Muscle of leg (tissue), 16 donors: ENCODE data around the gene FAM3C. TPM values are rescaled to one million over a fixed set of nuclear protein-coding genes. Genes with fewer than 3 reads are reported as not detected.
"Not testable (repeated sequence)": the region's sequence is repeated elsewhere in the genome, so short reads cannot be mapped to it uniquely, and the experiment has no call there.

Experiments
- DNase-seq: peaks from one replicate; pipeline ENCODE4 v3.0.0; 2013
- H3K27ac ChIP-seq: one replicate; pipeline ENCODE4 v1.5.1; 2013; ENCODE audit warnings: mild to moderate bottlenecking, low read length, control low read depth
- H3K27me3 ChIP-seq: one replicate; pipeline ENCODE4 v1.6.1; 2013; ENCODE audit warnings: low read length; ENCODE audit not compliant: control insufficient read depth, insufficient read depth
- H3K36me3 ChIP-seq: one replicate; pipeline ENCODE4 v1.6.1; 2013; ENCODE audit warnings: low read length; ENCODE audit not compliant: control insufficient read depth, insufficient read depth
- H3K4me1 ChIP-seq: one replicate; pipeline ENCODE4 v1.6.1; 2013; ENCODE audit warnings: low read length; ENCODE audit not compliant: control insufficient read depth, insufficient read depth
- H3K4me3 ChIP-seq: one replicate; pipeline ENCODE4 v1.5.1; 2013; ENCODE audit warnings: low read length, control low read depth
- H3K9me3 ChIP-seq: replicated peaks from 2 replicates; pipeline ENCODE4 v1.6.1; 2013; ENCODE audit warnings: low read depth, low read length; ENCODE audit not compliant: control insufficient read depth
- WGBS: methylation state at CpG from one replicate; pipeline ENCODE4 v1.1.5; 2013; ENCODE audit warnings: missing lambda C conversion rate; ENCODE audit not compliant: insufficient coverage; 5-methylcytosine and 5-hydroxymethylcytosine counted together
- long read RNA-seq, 11 donors: transcript quantifications; one replicate each; lab custom pipeline, GENCODE V29; 2026
- polyA plus RNA-seq, 8 donors: library from polyadenylated mRNA; unstranded; fragments of 120-200 nt; gene quantifications; one replicate each; pipeline versions ENCODE4 v1.2.1 to v1.2.3, GENCODE V29; 2013; ENCODE audit warnings: inconsistent platforms in 1 of 8, low replicate concordance in 1 of 8; ENCODE audit not compliant: insufficient read length in 8 of 8, insufficient read depth in 1 of 8
- total RNA-seq: library from RNA; stranded (reverse); fragments of 120-200 nt; gene quantifications from one replicate; pipeline ENCODE4 v1.2.4, GENCODE V29; 2013

The FAM3C gene, protein sequence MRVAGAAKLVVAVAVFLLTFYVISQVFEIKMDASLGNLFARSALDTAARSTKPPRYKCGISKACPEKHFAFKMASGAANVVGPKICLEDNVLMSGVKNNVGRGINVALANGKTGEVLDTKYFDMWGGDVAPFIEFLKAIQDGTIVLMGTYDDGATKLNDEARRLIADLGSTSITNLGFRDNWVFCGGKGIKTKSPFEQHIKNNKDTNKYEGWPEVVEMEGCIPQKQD
- 53.4 TPM for total RNA-seq
- 100 to 1,000 TPM in 3 of 8 donors, 10 to 100 TPM in 5; 81.5 to 127 (median 91.8) TPM for polyA plus RNA-seq
- long read RNA-seq, donor 1, transcript FAM3C-201 (10 exons, 2,508 nt): major isoform, 20 of 24 reads
- long read RNA-seq, donor 1, partial matches to known transcripts: 0 of 24 reads
- long read RNA-seq, donor 1, other reads (novel, unspliced or antisense): 0 of 24 reads
- long read RNA-seq, donor 2, transcript FAM3C-201 (10 exons, 2,508 nt): major isoform, 7 of 7 reads
- long read RNA-seq, donor 2, partial matches to known transcripts: 0 of 7 reads
- long read RNA-seq, donor 2, other reads (novel, unspliced or antisense): 0 of 7 reads
- long read RNA-seq, donor 3, transcript FAM3C-201 (10 exons, 2,508 nt): major isoform, 38 of 39 reads
- long read RNA-seq, donor 3, partial matches to known transcripts: 0 of 39 reads
- long read RNA-seq, donor 3, other reads (novel, unspliced or antisense): 0 of 39 reads
- long read RNA-seq, donor 4, transcript FAM3C-201 (10 exons, 2,508 nt): major isoform, 28 of 28 reads
- long read RNA-seq, donor 4, partial matches to known transcripts: 0 of 28 reads
- long read RNA-seq, donor 4, other reads (novel, unspliced or antisense): 0 of 28 reads
- long read RNA-seq, donor 5, transcript FAM3C-201 (10 exons, 2,508 nt): major isoform, 84 of 96 reads
- long read RNA-seq, donor 5, transcript FAM3C-204 (2 exons, 567 nt): minor isoform, 6 of 96 reads
- long read RNA-seq, donor 5, partial matches to known transcripts: 0 of 96 reads
- long read RNA-seq, donor 5, other reads (novel, unspliced or antisense): 6 of 96 reads
- long read RNA-seq, donor 6, transcript FAM3C-201 (10 exons, 2,508 nt): major isoform, 43 of 79 reads
- long read RNA-seq, donor 6, partial matches to known transcripts: 33 of 79 reads
- long read RNA-seq, donor 6, other reads (novel, unspliced or antisense): 0 of 79 reads
- long read RNA-seq, donor 7, transcript FAM3C-201 (10 exons, 2,508 nt): major isoform, 26 of 34 reads
- long read RNA-seq, donor 7, transcript FAM3C-204 (2 exons, 567 nt): minor isoform, 8 of 34 reads
- long read RNA-seq, donor 7, partial matches to known transcripts: 0 of 34 reads
- long read RNA-seq, donor 7, other reads (novel, unspliced or antisense): 0 of 34 reads
- long read RNA-seq, donor 8, transcript FAM3C-201 (10 exons, 2,508 nt): major isoform, 32 of 35 reads
- long read RNA-seq, donor 8, partial matches to known transcripts: 0 of 35 reads
- long read RNA-seq, donor 8, other reads (novel, unspliced or antisense): 0 of 35 reads
- long read RNA-seq, donor 9, transcript FAM3C-201 (10 exons, 2,508 nt): major isoform, 21 of 22 reads
- long read RNA-seq, donor 9, partial matches to known transcripts: 0 of 22 reads
- long read RNA-seq, donor 9, other reads (novel, unspliced or antisense): 0 of 22 reads
- long read RNA-seq, donor 10, transcript FAM3C-201 (10 exons, 2,508 nt): major isoform, 39 of 42 reads
- long read RNA-seq, donor 10, partial matches to known transcripts: 0 of 42 reads
- long read RNA-seq, donor 10, other reads (novel, unspliced or antisense): 0 of 42 reads
- long read RNA-seq, donor 11, transcript FAM3C-201 (10 exons, 2,508 nt): major isoform, 30 of 37 reads
- long read RNA-seq, donor 11, transcript FAM3C-204 (2 exons, 567 nt): minor isoform, 7 of 37 reads
- long read RNA-seq, donor 11, partial matches to known transcripts: 0 of 37 reads
- long read RNA-seq, donor 11, other reads (novel, unspliced or antisense): 0 of 37 reads

GRCh38 chr7:121395961-121396757 is at the start of gene FAM3C:
Gene FAM3C, minus strand, starts transcription at chr7:121396308. Its CDS starts 13,339 bp downstream, at chr7:121382969.
- peak within 1 kb of the TSS; percentile 73 for H3K27ac ChIP-seq
- no peaks in the 10 kb centered on the region for H3K27me3 ChIP-seq
- H3K9me3 ChIP-seq: no peaks in the 10 kb centered on the region
- peaks cover 3% of the 10 kb centered on the region for H3K4me1 ChIP-seq
- peaks cover 5% of the 10 kb centered on the region for H3K36me3 ChIP-seq
- DNase-seq: peak; percentile 97
- peak within 1 kb of the TSS; percentile 72 for H3K4me3 ChIP-seq
- WGBS: under 1% methylated on average over 72 of the region's 85 CpGs

DNA sequence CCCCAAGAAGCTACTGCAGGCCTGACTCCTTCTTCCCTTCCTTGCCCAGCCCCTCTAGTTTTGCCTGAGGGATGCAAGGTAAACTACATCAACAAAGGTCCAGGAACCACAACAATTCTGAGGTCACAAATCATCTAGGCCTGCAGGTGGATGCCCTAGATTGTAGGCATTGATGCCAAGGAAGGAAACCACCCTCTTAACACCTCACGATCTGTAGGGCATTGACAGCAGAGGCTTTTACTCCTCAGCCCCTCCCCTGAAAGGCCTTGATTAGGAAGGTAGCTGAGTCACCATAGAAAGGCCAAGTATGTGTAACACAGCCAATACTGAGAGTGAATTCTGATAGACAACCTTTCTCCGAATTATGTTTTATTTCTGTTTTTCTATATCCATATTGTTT is 46.7 kb upstream of the FAM3C start:
- Histone ChIP-seq H3K9me3 (no peaks in the 10 kb centered on the region), H3K4me1 (peaks cover 6% of the 10 kb centered on the region), H3K27me3 (no peaks in the 10 kb centered on the region), H3K36me3 (no peaks in the 10 kb centered on the region), H3K4me3 (no peak overlapping the region), H3K27ac (no peak overlapping the region)
- no CpG with 5 or more reads among the region's 2 CpGs for WGBS
- no peak for DNase-seq

GRCh38 chr7:121440857-121441503 is 44.9 kb upstream of the FAM3C start:
- no peak overlapping the region for H3K4me3 ChIP-seq
- DNase-seq: no peak
- no peaks in the 10 kb centered on the region for H3K36me3 ChIP-seq
- 85% methylated on average over 16 of the region's 18 CpGs for WGBS
- H3K27ac ChIP-seq: no peak overlapping the region
- H3K27me3 ChIP-seq: no peaks in the 10 kb centered on the region
- peaks cover 3% of the 10 kb centered on the region for H3K4me1 ChIP-seq
- no peaks in the 10 kb centered on the region for H3K9me3 ChIP-seq

- peak overlapping the region; percentile 10 for H3K4me3 ChIP-seq
- H3K27me3 ChIP-seq, H3K9me3 ChIP-seq, H3K4me1 ChIP-seq, H3K36me3 ChIP-seq, H3K27ac ChIP-seq: not testable (repeated sequence)
- peak; percentile 33 for DNase-seq
- WGBS: 0% methylated on average over 4 of the region's 12 CpGs
Observed at GRCh38 chr7:121438043-121438955, 42.2 kb upstream of the FAM3C start.

DNA sequence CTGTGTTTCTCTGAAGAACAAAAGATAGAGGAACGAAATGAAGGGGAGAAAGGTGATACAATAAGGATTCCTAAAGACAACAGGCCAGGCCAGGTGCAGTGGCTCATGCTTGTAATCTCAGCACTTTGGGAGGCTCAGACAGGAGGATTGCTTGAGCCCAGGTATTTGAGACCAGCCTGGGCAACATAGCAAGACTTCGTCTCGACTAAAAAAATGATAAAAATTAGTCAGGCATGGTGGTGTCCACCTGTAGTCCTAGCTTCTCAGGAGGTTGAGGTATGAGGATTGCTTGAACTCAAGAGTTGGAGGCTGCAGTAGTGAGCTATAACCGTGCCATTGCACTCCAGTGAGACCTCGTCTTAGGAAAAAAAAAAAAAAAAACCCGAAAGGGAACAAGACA is 41.4 kb upstream of the FAM3C start:
- Histone ChIP-seq H3K36me3 (no peaks in the 10 kb centered on the region), H3K27ac (no peak overlapping the region), H3K4me1 (peaks cover 3% of the 10 kb centered on the region), H3K27me3 (no peaks in the 10 kb centered on the region), H3K4me3 (no peak overlapping the region), H3K9me3 (no peaks in the 10 kb centered on the region)
- no peak for DNase-seq
- 90% methylated on average over 4 of the region's 6 CpGs for WGBS

GRCh38 chr7:121436688-121437087 is 40.6 kb upstream of the FAM3C start:
- H3K27ac ChIP-seq: no peak overlapping the region
- no peak overlapping the region for H3K4me3 ChIP-seq
- no peaks in the 10 kb centered on the region for H3K9me3 ChIP-seq
- no peaks in the 10 kb centered on the region for H3K27me3 ChIP-seq
- DNase-seq: no peak
- H3K4me1 ChIP-seq: peaks cover 3% of the 10 kb centered on the region
- H3K36me3 ChIP-seq: no peaks in the 10 kb centered on the region
- WGBS: 95% methylated on average over 4 of the region's 7 CpGs

GRCh38 chr7:121436136-121436535 is 40.0 kb upstream of the FAM3C start:
- no CpG with 5 or more reads among the region's 1 CpG for WGBS
- Histone ChIP-seq H3K27me3 (no peaks in the 10 kb centered on the region), H3K36me3 (no peaks in the 10 kb centered on the region), H3K4me3 (no peak overlapping the region), H3K9me3 (no peaks in the 10 kb centered on the region), H3K4me1 (peaks cover 3% of the 10 kb centered on the region), H3K27ac (no peak overlapping the region)
- DNase-seq: no peak
